ENCODE measurements around the gene RRBP1. TPM values are rescaled to one million over a fixed set of nuclear protein-coding genes. Genes with fewer than 3 reads are reported as not detected.

The RRBP1 gene
- total RNA-seq, 1 donor from 2014 or later, result 79.8 TPM

- H3K4me3 ChIP-seq, result no peak overlapping the region
- DNase-seq (ENCODE audit: extremely low spot score in 2 of 2), result no peak
- H3K27ac ChIP-seq, result peak overlapping the region; percentile 62
- peaks cover 57% of the 10 kb centered on the region for H3K4me1 ChIP-seq
- H3K27me3 ChIP-seq, result no peaks in the 10 kb centered on the region
- peaks cover 0 to 45% of the 10 kb centered on the region in 2 donors for H3K36me3 ChIP-seq
- H3K9me3 ChIP-seq, result no peaks in the 10 kb centered on the region
- intact Hi-C loops (cut with DNase I), result no loop called here
- TF ChIP-seq CTCF (IDR thresholded peaks at IDR 0.05) (no peak), POLR2AphosphoS5 (IDR thresholded peaks at IDR 0.05; ENCODE audit: insufficient read depth in 1 of 2, low read depth in 1 of 2) (peak in 1 of 2 donors; percentile 6)
Measured at GRCh38 chr20:17636523-17637412, 45.3 kb downstream of the RRBP1 start.

GRCh38 chr20:17635332-17636244, 46.5 kb downstream of the RRBP1 start:
- Histone ChIP-seq H3K4me3 (no peak overlapping the region), H3K9me3 (no peaks in the 10 kb centered on the region), H3K27me3 (no peaks in the 10 kb centered on the region), H3K27ac (peak overlapping the region; percentile 62), H3K36me3 (peaks cover 0 to 47% of the 10 kb centered on the region in 2 donors), H3K4me1 (peaks cover 47% of the 10 kb centered on the region)
- intact Hi-C loops (cut with DNase I), result no loop called here
- TF ChIP-seq CTCF (IDR thresholded peaks at IDR 0.05), result no peak
- no peak for TF ChIP-seq POLR2A (IDR thresholded peaks at IDR 0.05)
- no peak for TF ChIP-seq POLR2AphosphoS5 (IDR thresholded peaks at IDR 0.05; ENCODE audit: insufficient read depth in 1 of 2, low read depth in 1 of 2)
- DNase-seq (ENCODE audit: extremely low spot score in 2 of 2), result no peak

GRCh38 chr20:17634661-17635331, 47.2 kb downstream of the RRBP1 start:
- H3K36me3 ChIP-seq, result peaks cover 0 to 44% of the 10 kb centered on the region in 2 donors
- no peak overlapping the region for H3K4me3 ChIP-seq
- TF ChIP-seq POLR2A (IDR thresholded peaks at IDR 0.05) (no peak), POLR2AphosphoS5 (IDR thresholded peaks at IDR 0.05; ENCODE audit: insufficient read depth in 1 of 2, low read depth in 1 of 2) (peak in 1 of 2 donors; percentile 27), CTCF (IDR thresholded peaks at IDR 0.05) (no peak)
- peak overlapping the region; percentile 62 for H3K27ac ChIP-seq
- peaks cover 47% of the 10 kb centered on the region for H3K4me1 ChIP-seq
- intact Hi-C loops (cut with DNase I), result no loop called here
- no peaks in the 10 kb centered on the region for H3K27me3 ChIP-seq
- no peaks in the 10 kb centered on the region for H3K9me3 ChIP-seq
- no peak for DNase-seq (ENCODE audit: extremely low spot score in 2 of 2)

- Histone ChIP-seq H3K27ac (peak overlapping the region; percentile 62), H3K27me3 (no peaks in the 10 kb centered on the region), H3K4me1 (peaks cover 47% of the 10 kb centered on the region), H3K36me3 (peaks cover 0 to 50% of the 10 kb centered on the region in 2 donors), H3K9me3 (no peaks in the 10 kb centered on the region), H3K4me3 (no peak overlapping the region)
- intact Hi-C loops (cut with DNase I), result no loop called here
- no peak for DNase-seq (ENCODE audit: extremely low spot score in 2 of 2)
- TF ChIP-seq POLR2AphosphoS5 (IDR thresholded peaks at IDR 0.05; ENCODE audit: insufficient read depth in 1 of 2, low read depth in 1 of 2) (no peak), CTCF (IDR thresholded peaks at IDR 0.05) (no peak), POLR2A (IDR thresholded peaks at IDR 0.05) (no peak)
Measured at GRCh38 chr20:17633850-17634500, 48.1 kb downstream of the RRBP1 start.

Data from vagina (tissue), 2 donors.